Endothelial cell of umbilical vein (primary cell): ENCODE measurements around the gene WDR77. TPM values are rescaled to one million over a fixed set of nuclear protein-coding genes. Genes with fewer than 3 reads are reported as not detected.

Experiments used
- BruUV-seq: library from RNA; stranded (reverse); fragments of 400-500 nt; replicated peaks from 2 replicates; lab custom pipeline; 2021; lab: Mats Ljungman, UMichigan
- CTCF ChIA-PET: fragments of 300-600, 350-600 bp; sonication (Branson Sonifier 250); formaldehyde crosslinking; loops from one replicate; lab custom pipeline; 2021; ENCODE audit warnings: antibody characterized with exemption, inconsistent platforms; lab: Charles Lee
- POLR2A ChIA-PET: fragments of 300-600, 350-600 bp; sonication (Branson Sonifier 250); formaldehyde crosslinking; loops from one replicate; lab custom pipeline; 2021; ENCODE audit warnings: antibody characterized with exemption, inconsistent platforms; lab: Charles Lee
- DNase-seq: peaks from one replicate; pipeline ENCODE4 v3.0.0-alpha.2; 2011; ENCODE audit warnings: low read depth, low spot score
- FAIRE-seq: peaks from 2 replicates; lab custom pipeline; 2011; peaks lifted over from hg19 to GRCh38; lab: Jason Lieb, UNC
- H2AFZ ChIP-seq: 2 replicates; pipeline ENCODE4 v1.6.0; 2012; ENCODE audit warnings: low read depth, low read length, control low read depth, inconsistent platforms
- H3K27ac ChIP-seq: 2 replicates; pipeline ENCODE4 v1.5.1; 2011; ENCODE audit warnings: low read depth, mild to moderate bottlenecking, control low read depth, low read length, moderate library complexity; ENCODE audit not compliant: insufficient read depth
- H3K27me3 ChIP-seq, 2 experiments: 2 replicates each; pipeline versions ENCODE4 v1.6.0 to v1.6.1; 2011; ENCODE audit warnings: low read length in 2 of 2, mixed read lengths in 1 of 2; ENCODE audit not compliant: control insufficient read depth in 2 of 2, insufficient read depth in 2 of 2
- H3K36me3 ChIP-seq, 2 experiments: 2 replicates in 1 of 2; 3 replicates in 1 of 2; pipeline ENCODE4 v1.5.1; 2011; ENCODE audit warnings: low read length in 2 of 2, mild to moderate bottlenecking in 1 of 2, moderate library complexity in 1 of 2; ENCODE audit not compliant: control insufficient read depth in 2 of 2, insufficient read depth in 2 of 2; ENCODE audit errors: extremely low read depth in 1 of 2
- H3K4me1 ChIP-seq: 3 replicates; pipeline ENCODE4 v1.5.1; 2011; ENCODE audit warnings: mild to moderate bottlenecking, low read length; ENCODE audit not compliant: control insufficient read depth, insufficient read depth; ENCODE audit errors: extremely low read depth
- H3K4me2 ChIP-seq: 2 replicates; pipeline ENCODE4 v1.6.1; 2011; ENCODE audit warnings: low read length, control low read depth, mixed read lengths; ENCODE audit not compliant: insufficient read depth
- H3K4me3 ChIP-seq, 3 experiments: fragments of 200-600 bp in 1 of 3; sonication (generic), shearing (Covaris generic) in 1 of 3; replicated peaks in 1 of 3; 2 replicates each; pipeline ENCODE4 v1.5.1; 2011 to 2016; ENCODE audit warnings: control low read depth in 3 of 3, low read length in 3 of 3, mild to moderate bottlenecking in 2 of 3, inconsistent platforms in 1 of 3, low read depth in 1 of 3, moderate library complexity in 1 of 3; ENCODE audit not compliant: insufficient read depth in 1 of 3
- H3K79me2 ChIP-seq: 2 replicates; pipeline ENCODE4 v1.6.0; 2012; ENCODE audit warnings: low read length, inconsistent platforms; ENCODE audit not compliant: control insufficient read depth, insufficient read depth
- H3K9ac ChIP-seq: replicated peaks from 2 replicates; pipeline ENCODE3; 2011; ENCODE audit warnings: low read length, control low read depth; ENCODE audit not compliant: insufficient read depth; ENCODE audit errors: extremely low read depth
- H3K9me1 ChIP-seq: replicated peaks from 3 replicates; pipeline ENCODE4 v1.6.0; 2011; ENCODE audit warnings: mild to moderate bottlenecking, low read length; ENCODE audit not compliant: control insufficient read depth, insufficient read depth; ENCODE audit errors: extremely low read depth
- H3K9me3 ChIP-seq: replicated peaks from 2 replicates; pipeline ENCODE4 v1.5.1; 2012; ENCODE audit warnings: low read length, inconsistent platforms; ENCODE audit not compliant: control insufficient read depth, insufficient read depth
- H4K20me1 ChIP-seq: replicated peaks from 2 replicates; pipeline ENCODE3; 2011; ENCODE audit warnings: mild to moderate bottlenecking, low read length; ENCODE audit not compliant: control insufficient read depth, insufficient read depth; ENCODE audit errors: extremely low read depth
- CTCF ChIP-seq, 2 donors: IDR thresholded peaks; 1 replicate in 1 of 2; 2 replicates in 1 of 2; pipeline ENCODE4 v1.5.1; 2011; ENCODE audit warnings: low read length in 2 of 2, mild to moderate bottlenecking in 2 of 2, moderate library complexity in 2 of 2, control low read depth in 1 of 2, inconsistent platforms in 1 of 2, low read depth in 1 of 2; ENCODE audit not compliant: insufficient read depth in 1 of 2; ENCODE audit errors: extremely low read depth in 1 of 2
- EZH2 ChIP-seq: IDR thresholded peaks from 2 replicates; pipeline ENCODE4 v1.6.1; 2012; ENCODE audit warnings: borderline replicate concordance, low read depth, mild to moderate bottlenecking, moderate library complexity, low read length, inconsistent platforms; ENCODE audit not compliant: severe bottlenecking
- FOS ChIP-seq: IDR thresholded peaks from 2 replicates; pipeline ENCODE4 v1.6.1; 2011; ENCODE audit warnings: mild to moderate bottlenecking, low read length, moderate library complexity, borderline replicate concordance; ENCODE audit not compliant: insufficient read depth
- GATA2 ChIP-seq: IDR thresholded peaks from 2 replicates; pipeline ENCODE4 v1.7.0; 2011; ENCODE audit warnings: low read depth, mild to moderate bottlenecking, moderate library complexity, mixed read lengths, low read length; ENCODE audit not compliant: insufficient read length, insufficient read depth
- JUN ChIP-seq: IDR thresholded peaks from 2 replicates; pipeline ENCODE4 v1.6.1; 2011; ENCODE audit warnings: borderline replicate concordance, low read depth; ENCODE audit not compliant: insufficient read length, insufficient read depth
- MYC ChIP-seq: IDR thresholded peaks from one replicate; pipeline ENCODE4 v1.6.1; 2011; ENCODE audit warnings: mild to moderate bottlenecking, low read depth, low read length
- POLR2A ChIP-seq: IDR thresholded peaks from 2 replicates; pipeline ENCODE4 v1.6.1; 2012; ENCODE audit warnings: low read depth, mild to moderate bottlenecking, control low read depth, low read length
- POLR2AphosphoS5 ChIP-seq: IDR thresholded peaks from 2 replicates; pipeline ENCODE4 v1.6.1; 2012; ENCODE audit warnings: low read depth, mild to moderate bottlenecking, control low read depth, low read length, moderate library complexity; ENCODE audit not compliant: insufficient read depth
- dilution Hi-C: fragments of 300-500 bp; cut with MboI; formaldehyde crosslinking; loops from one replicate; pipeline ENCODE4 v1.15.0; 2019; ENCODE audit warnings: low sequenced_read_pairs; ENCODE audit not compliant: extremely low pct_ligation_motif_present
- intact Hi-C: fragments of 100-400 bp; cut with micrococcal nuclease; formaldehyde crosslinking; loops from one replicate; pipeline ENCODE4 v1.10.0; 2022
- polyA plus RNA-seq, 4 experiments: library from polyadenylated mRNA; depleted of rRNA in 3 of 4; stranded (reverse) in 3 of 4; unstranded in 1 of 4; fragments of >200 nt; gene quantifications; 2 replicates each; pipeline versions ENCODE4 v1.2.1 to v1.2.3, GENCODE V29; 2011 to 2012; ENCODE audit warnings: missing spikeins in 1 of 4
- total RNA-seq: library from RNA; stranded (reverse); gene quantifications from 2 replicates; pipeline ENCODE4 v1.2.3, GENCODE V29; 2021
- TF ChIP-seq, protein P1 (sequence below): IDR thresholded peaks from 2 replicates; pipeline ENCODE4 v1.6.1; 2011; ENCODE audit not compliant: insufficient read depth, insufficient read length

Gene WDR77
- total and polyA plus RNA-seq, 2 donors (not counting 3 experiments of a cell fraction or from before 2014, with no cell fraction given), result 41.3 to 116 TPM

GRCh38 chr1:111461765-111462164 lies 12.7 kb upstream of the WDR77 start:
- POLR2A ChIA-PET, result no interaction called here
- no peak for TF ChIP-seq MYC
- no peak for TF ChIP-seq FOS
- no peak for TF ChIP-seq POLR2AphosphoS5
- TF ChIP-seq, protein P1, sequence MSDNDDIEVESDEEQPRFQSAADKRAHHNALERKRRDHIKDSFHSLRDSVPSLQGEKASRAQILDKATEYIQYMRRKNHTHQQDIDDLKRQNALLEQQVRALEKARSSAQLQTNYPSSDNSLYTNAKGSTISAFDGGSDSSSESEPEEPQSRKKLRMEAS, result no peak
- no peak for TF ChIP-seq CTCF (IDR thresholded peaks at IDR 0.05; ENCODE audit: extremely low read depth in 1 of 2, insufficient read depth in 1 of 2, low read depth in 1 of 2, low read length in 2 of 2)
- TF ChIP-seq JUN, result no peak
- TF ChIP-seq EZH2, result no peak
- no peak for TF ChIP-seq POLR2A
- no peak for TF ChIP-seq GATA2
- Histone ChIP-seq H3K79me2 (peaks cover 2% of the 10 kb centered on the region), H3K4me2 (no peak overlapping the region), H3K9ac (no peak overlapping the region), H3K27me3 (no peaks in the 10 kb centered on the region), H3K4me3 (no peak overlapping the region), H3K4me1 (no peaks in the 10 kb centered on the region), H3K9me3 (no peaks in the 10 kb centered on the region), H3K36me3 (peaks cover 5 to 23% of the 10 kb centered on the region in 2 experiments), H4K20me1 (no peaks in the 10 kb centered on the region), H2AFZ (no peak overlapping the region), H3K27ac (no peak overlapping the region), H3K9me1 (no peaks in the 10 kb centered on the region)
- DNase-seq (no peak), FAIRE-seq (no peak)
- CTCF ChIA-PET, result interaction anchor here (2.4 kb wide), 1 partner anchor 12 kb away, joined by 7 read pairs; the partner anchor contains the start of gene C1orf162
- intact Hi-C loops, result no loop called here
- no TSS peak for BruUV-seq
- dilution Hi-C loops, result no loop called here
